ENCODE data around the gene WDR5.

The WDR5 gene

GRCh38 chr9:134166374-134166773, 30.5 kb downstream of the WDR5 start:
- DNase-seq (ENCODE audit: low spot score): no peak
- no peak for TF ChIP-seq CTCF (IDR thresholded peaks at IDR 0.05; ENCODE audit: extremely low read depth, insufficient read depth, missing control alignments)
- in situ Hi-C loops (cut with MboI; ENCODE audit: low pct_unique_long_range_greater_than_20kb, low sequenced_read_pairs, unreplicated experiment): loop anchor here (10.0 kb wide), 2 partner anchors 208 to 278 kb away; no protein-coding TSS in a partner anchor

GRCh38 chr9:134167530-134167931, 31.6 kb downstream of the WDR5 start:
- in situ Hi-C loops (cut with MboI; ENCODE audit: low pct_unique_long_range_greater_than_20kb, low sequenced_read_pairs, unreplicated experiment): loop anchor here (10.0 kb wide), 2 partner anchors 207 to 277 kb away; no protein-coding TSS in a partner anchor
- no peak for DNase-seq (ENCODE audit: low spot score)
- no peak for TF ChIP-seq CTCF (IDR thresholded peaks at IDR 0.05; ENCODE audit: extremely low read depth, insufficient read depth, missing control alignments)

- TF ChIP-seq CTCF (IDR thresholded peaks at IDR 0.05; ENCODE audit: extremely low read depth, insufficient read depth, missing control alignments): no peak
- no peak for DNase-seq (ENCODE audit: low spot score)
- in situ Hi-C loops (cut with MboI; ENCODE audit: low pct_unique_long_range_greater_than_20kb, low sequenced_read_pairs, unreplicated experiment): loop anchor here (10.0 kb wide), 2 partner anchors 206 to 276 kb away; no protein-coding TSS in a partner anchor
Measured at GRCh38 chr9:134168757-134169550, 33.1 kb downstream of the WDR5 start.

- TF ChIP-seq CTCF (IDR thresholded peaks at IDR 0.05; ENCODE audit: extremely low read depth, insufficient read depth, missing control alignments): no peak
- DNase-seq (ENCODE audit: low spot score): no peak
- in situ Hi-C loops (cut with MboI; ENCODE audit: low pct_unique_long_range_greater_than_20kb, low sequenced_read_pairs, unreplicated experiment): loop anchor here (10.0 kb wide), 2 partner anchors 205 to 275 kb away; no protein-coding TSS in a partner anchor
Measured at GRCh38 chr9:134169724-134170401, 34.0 kb downstream of the WDR5 start.

GRCh38 chr9:134170532-134171315, 34.8 kb downstream of the WDR5 start:
- in situ Hi-C loops (cut with MboI; ENCODE audit: low pct_unique_long_range_greater_than_20kb, low sequenced_read_pairs, unreplicated experiment): no loop called here
- DNase-seq (ENCODE audit: low spot score): no peak
- no peak for TF ChIP-seq CTCF (IDR thresholded peaks at IDR 0.05; ENCODE audit: extremely low read depth, insufficient read depth, missing control alignments)

All from GM13977 (cell line).